ENCODE data around the gene LAMP5.

- TF ChIP-seq IRX3 (CRISPR knock-in tag; IDR thresholded peaks at IDR 0.05; ENCODE audit: borderline replicate concordance, low read depth) (no peak), ATRX (CRISPR knock-in tag; IDR thresholded peaks at IDR 0.05; ENCODE audit: borderline replicate concordance) (no peak), ZNF441 (CRISPR knock-in tag; IDR thresholded peaks at IDR 0.05; ENCODE audit: borderline replicate concordance) (no peak), ZNF329 (CRISPR knock-in tag; IDR thresholded peaks at IDR 0.05; ENCODE audit: low read depth) (no peak), GABPA (IDR thresholded peaks at IDR 0.05; ENCODE audit: low read depth, low read length) (no peak), GABPA (CRISPR knock-in tag; IDR thresholded peaks at IDR 0.05; ENCODE audit: low read depth) (no peak), POLR2A (IDR thresholded peaks at IDR 0.05; ENCODE audit: insufficient read depth in 1 of 2, low read depth in 2 of 2, low read length in 2 of 2) (no peak), ZNF780A (CRISPR knock-in tag; IDR thresholded peaks at IDR 0.05) (no peak), TCF12 (IDR thresholded peaks at IDR 0.05) (no peak), TCF12 (CRISPR knock-in tag; IDR thresholded peaks at IDR 0.05) (no peak), TAF15 (IDR thresholded peaks at IDR 0.05; ENCODE audit: low read depth, low read length, poor library complexity, severe bottlenecking) (no peak), ZNF335 (CRISPR knock-in tag; IDR thresholded peaks at IDR 0.05) (no peak), SIN3A (IDR thresholded peaks at IDR 0.05; ENCODE audit: borderline replicate concordance, low read depth, low read length) (no peak), MTA1 (CRISPR knock-in tag; IDR thresholded peaks at IDR 0.05; ENCODE audit: borderline replicate concordance) (no peak)
- TF ChIP-seq, protein P1, sequence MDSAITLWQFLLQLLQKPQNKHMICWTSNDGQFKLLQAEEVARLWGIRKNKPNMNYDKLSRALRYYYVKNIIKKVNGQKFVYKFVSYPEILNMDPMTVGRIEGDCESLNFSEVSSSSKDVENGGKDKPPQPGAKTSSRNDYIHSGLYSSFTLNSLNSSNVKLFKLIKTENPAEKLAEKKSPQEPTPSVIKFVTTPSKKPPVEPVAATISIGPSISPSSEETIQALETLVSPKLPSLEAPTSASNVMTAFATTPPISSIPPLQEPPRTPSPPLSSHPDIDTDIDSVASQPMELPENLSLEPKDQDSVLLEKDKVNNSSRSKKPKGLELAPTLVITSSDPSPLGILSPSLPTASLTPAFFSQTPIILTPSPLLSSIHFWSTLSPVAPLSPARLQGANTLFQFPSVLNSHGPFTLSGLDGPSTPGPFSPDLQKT (CRISPR knock-in tag; IDR thresholded peaks at IDR 0.05; ENCODE audit: borderline replicate concordance) = no peak
Observed at GRCh38 chr20:9475456-9475855, 38.9 kb upstream of the LAMP5 start.
